NCI-H2227 treated with DMSO at 0.1 percent for 48 hours (cell line): Measurements from ENCODE around the gene HSD17B1.
"Not testable (repeated sequence)": the region's sequence is repeated elsewhere in the genome, so short reads cannot be mapped to it uniquely, and the experiment has no call there.

Experiments used
- DNase-seq: peaks from one replicate; lab custom pipeline; 2025; lab: John Stamatoyannopoulos, UW

The HSD17B1 gene

GRCh38 chr17:42547698-42548069 lies 5.0 kb upstream of the HSD17B1 start:
- no peak for DNase-seq

DNA sequence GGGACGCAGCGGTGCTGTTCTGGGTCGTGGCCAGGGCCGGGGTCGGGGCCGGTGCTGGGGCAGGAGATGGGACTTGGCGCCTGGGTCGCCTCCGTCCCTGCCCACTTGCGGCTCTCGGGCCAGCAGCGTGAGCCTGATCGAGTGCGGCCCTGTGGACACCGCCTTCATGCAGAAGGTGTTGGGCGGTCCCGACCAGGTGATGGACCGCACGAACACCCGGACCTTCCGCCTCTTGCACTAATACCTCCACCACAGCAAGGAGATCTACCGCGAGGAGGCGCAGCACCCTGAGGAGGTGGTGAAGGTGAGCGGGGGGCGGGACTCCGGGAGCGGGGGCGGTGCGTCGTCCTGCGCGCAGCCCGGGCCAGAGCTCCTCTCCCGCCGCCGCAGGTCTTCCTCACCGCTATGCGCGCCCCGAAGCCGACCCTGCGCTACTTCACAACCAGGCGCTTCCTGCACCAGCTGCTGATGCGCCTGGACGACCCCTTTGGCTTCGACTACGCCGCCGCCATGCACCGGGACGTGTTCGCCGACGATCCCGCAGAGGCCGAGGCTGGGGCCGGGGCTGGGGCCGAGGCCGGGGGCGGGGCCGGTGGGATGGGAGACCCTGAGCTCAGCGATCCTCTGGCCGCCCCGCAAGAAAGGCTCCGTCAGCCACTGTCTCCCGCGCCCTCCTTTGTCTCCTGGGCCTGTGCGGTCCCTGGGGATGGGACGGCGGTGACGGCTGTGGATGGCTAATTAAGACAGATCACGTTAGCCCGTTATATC lies 4.5 kb upstream of the HSD17B1 start:
- DNase-seq = no peak

GRCh38 chr17:42548993-42549755 lies 3.5 kb upstream of the HSD17B1 start:
- DNase-seq = no peak

DNA sequence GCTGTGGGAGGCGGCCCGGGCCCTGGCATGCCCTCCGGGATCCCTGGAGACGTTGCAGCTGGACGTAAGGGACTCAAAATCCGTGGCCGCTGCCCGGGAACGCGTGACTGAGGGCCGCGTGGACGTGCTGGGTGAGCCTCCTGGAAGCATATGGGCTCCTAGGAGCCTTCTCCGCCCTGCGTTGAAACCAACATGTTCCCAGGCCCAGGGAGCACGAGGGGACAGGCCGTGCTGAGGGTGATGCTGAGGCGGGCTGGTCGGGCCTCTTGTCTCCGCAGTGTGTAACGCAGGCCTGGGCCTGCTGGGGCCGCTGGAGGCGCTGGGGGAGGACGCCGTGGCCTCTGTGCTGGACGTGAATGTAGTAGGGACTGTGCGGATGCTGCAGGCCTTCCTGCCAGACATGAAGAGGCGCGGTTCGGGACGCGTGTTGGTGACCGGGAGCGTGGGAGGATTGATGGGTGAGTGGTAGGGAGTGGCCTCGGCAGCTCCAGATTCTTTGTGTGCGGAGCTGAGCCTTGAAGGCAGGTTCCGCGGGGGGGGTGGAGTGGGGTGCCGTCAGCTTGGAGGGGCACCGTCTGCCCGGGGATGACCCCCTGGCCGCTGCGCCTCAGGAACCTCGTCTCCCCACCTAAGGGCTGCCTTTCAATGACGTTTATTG lies 567 bp downstream of the HSD17B1 start:
- no peak for DNase-seq

- DNase-seq = no peak
Observed at GRCh38 chr17:42553866-42554249, 1.1 kb downstream of the HSD17B1 start.

GRCh38 chr17:42554250-42555121 lies 1.8 kb downstream of the HSD17B1 start:
- DNase-seq = peak; percentile 83

GRCh38 chr17:42555122-42555622 lies 2.4 kb downstream of the HSD17B1 start:
- no peak for DNase-seq

DNA sequence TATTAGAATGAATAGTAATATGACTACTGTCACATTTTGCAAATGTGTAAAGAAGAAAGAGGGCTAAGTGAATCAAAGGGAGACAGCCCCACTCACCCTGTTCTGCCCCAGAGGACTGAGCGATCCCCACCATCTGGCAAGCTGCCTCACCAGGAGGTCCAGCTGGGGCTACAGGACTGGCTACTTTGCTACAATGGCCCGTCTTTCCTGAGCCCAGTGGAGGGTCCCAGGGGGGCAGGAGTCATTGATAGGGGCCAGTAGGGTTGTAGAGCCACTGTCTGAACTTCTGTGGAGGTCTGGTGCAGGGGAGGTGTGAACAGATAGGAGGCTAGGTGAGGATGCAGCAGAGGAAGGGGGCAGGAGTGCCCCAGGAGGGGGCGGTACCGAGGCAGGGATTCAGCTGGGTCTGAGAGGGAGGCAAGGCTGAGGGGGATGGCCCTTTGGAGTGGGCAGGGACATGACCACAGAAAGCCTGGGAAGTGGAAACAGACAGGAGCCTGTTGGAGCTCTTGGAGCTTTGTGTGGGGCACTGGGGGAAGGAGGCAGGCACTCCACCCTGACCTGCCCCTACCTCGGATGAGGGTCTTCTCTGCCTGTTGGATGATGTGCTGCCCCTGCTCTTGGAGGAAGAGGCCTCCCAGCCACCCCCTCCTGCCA lies 3.4 kb downstream of the HSD17B1 start:
- not testable (repeated sequence) for DNase-seq

GRCh38 chr17:42559075-42559474 lies 6.4 kb downstream of the HSD17B1 start:
- DNase-seq = no peak

GRCh38 chr17:42560246-42560645 lies 7.5 kb downstream of the HSD17B1 start:
- no peak for DNase-seq

- DNase-seq = peak; percentile 95
Observed at GRCh38 chr17:42561897-42562387, 9.2 kb downstream of the HSD17B1 start, which contains the start of gene COASY. TSS of gene COASY (plus strand) at chr17:42562148. CDS start at chr17:42562623, 475 bp downstream.

- DNase-seq = no peak
Observed at GRCh38 chr17:42562388-42563142, 9.8 kb downstream of the HSD17B1 start.

DNA sequence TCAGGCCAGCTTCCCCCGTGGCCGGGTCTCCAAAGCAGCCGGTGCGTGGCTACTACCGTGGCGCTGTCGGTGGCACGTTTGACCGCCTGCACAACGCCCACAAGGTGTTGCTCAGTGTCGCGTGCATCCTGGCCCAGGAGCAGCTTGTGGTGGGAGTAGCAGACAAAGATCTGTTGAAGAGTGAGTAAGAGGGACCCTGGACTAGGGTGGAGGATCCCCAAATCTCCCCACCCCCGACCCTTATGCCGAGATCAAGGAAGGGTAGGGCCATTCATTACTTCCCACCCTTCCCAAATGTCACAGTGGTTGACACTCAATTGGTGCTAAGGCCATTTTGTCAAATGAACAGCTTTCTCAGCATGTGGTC lies 10.4 kb downstream of the HSD17B1 start:
- no peak for DNase-seq

- no peak for DNase-seq
Observed at GRCh38 chr17:42563543-42563942, 10.8 kb downstream of the HSD17B1 start.

GRCh38 chr17:42563950-42564349 lies 11.2 kb downstream of the HSD17B1 start:
- no peak for DNase-seq

- no peak for DNase-seq
Observed at GRCh38 chr17:42564815-42565522, 12.2 kb downstream of the HSD17B1 start.

DNA sequence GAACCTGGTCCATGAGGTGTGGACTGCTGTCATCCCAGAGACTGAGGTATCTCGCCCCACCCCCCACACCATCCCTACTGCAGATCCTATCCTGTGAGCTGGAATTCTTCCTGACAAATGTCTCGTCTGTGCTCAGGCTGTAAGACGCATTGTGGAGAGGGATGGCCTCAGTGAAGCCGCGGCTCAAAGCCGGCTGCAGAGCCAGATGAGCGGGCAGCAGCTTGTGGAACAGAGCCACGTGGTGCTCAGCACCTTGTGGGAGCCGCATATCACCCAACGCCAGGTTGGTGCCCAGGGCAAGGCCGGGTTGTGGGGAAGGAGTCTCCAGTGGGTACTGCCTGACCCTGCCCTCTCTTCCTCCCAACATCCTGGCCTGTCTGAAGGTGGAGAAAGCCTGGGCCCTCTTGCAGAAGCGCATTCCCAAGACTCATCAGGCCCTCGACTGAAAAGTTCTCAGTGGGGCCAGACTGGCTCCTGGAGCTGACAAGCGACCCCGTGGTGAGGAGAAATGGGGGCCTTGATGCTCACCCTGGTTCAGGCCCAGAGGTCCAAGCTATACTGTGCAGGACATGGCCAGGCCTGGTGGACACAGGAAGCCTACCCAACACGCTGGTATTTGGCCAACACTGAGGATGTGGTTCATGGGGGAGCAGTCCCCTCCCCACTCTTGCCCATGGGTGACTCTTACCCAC lies 12.9 kb downstream of the HSD17B1 start:
- DNase-seq = no peak

DNA sequence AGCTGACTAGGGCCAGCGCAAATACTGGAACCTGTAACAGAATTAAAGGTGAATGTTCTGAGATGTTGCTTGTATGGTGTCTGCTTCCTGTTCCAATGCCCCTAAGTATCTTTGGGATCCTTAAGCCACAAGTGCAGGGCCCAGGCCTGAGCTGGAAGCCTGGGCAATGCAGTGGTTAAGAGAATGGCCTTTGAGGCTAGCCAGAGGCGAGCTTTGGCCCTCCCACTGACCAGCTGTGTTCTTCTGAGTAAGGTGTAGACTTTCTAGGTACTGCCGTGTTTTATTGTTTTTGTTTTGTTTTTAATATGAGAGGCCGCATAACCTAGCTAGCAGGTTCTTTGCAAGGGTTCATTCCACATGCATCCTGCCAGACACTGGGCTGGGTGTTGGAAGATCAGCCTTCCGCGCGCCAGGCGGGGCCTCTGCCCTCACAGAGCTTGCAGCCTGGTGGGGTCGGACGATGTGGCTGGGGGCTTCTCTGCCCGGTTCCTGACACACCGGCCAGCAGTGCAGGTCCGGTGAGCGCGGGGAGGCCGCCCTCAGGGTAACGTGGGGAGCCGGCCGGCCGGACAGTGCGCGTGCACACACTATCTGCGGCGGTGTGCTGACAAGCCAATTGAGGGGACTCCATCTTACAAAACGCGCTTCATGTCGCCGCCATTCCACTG lies 13.6 kb downstream of the HSD17B1 start:
- DNase-seq = no peak
